Activated CD4-positive, alpha-beta T cell treated with anti-CD3 and anti-CD28 coated beads for 36 hours (primary cell): ENCODE data around the gene PDXDC1. TPM values are rescaled to one million over a fixed set of nuclear protein-coding genes. Genes with fewer than 3 reads are reported as not detected.
A peak's percentile ranks its signal among the peaks of the same experiment; 100 is the strongest.
"Not testable (repeated sequence)": the region's sequence is repeated elsewhere in the genome, so short reads cannot be mapped to it uniquely, and the experiment has no call there.

Experiments used
- ATAC-seq: fragments of 200-7000 bp; cut with Tn5 transposase; one replicate; pipeline ENCODE4 v1.10.0; 2021; ENCODE audit warnings: mild to moderate bottlenecking, moderate library complexity
- CTCF ChIA-PET: fragments of 350-600 bp; sonication (Branson Sonifier 250); formaldehyde crosslinking; loops from one replicate; lab custom pipeline; 2021; ENCODE audit warnings: antibody characterized with exemption; lab: Charles Lee
- POLR2A ChIA-PET: fragments of 350-600 bp; sonication (Branson Sonifier 250); formaldehyde crosslinking; loops from one replicate; lab custom pipeline; 2021; ENCODE audit warnings: antibody characterized with exemption, inconsistent platforms; lab: Charles Lee
- DNase-seq: peaks from one replicate; pipeline ENCODE4 v3.0.0-alpha.2; 2020
- H3K27ac Mint-ChIP-seq: one replicate; pipeline ENCODE4 v1.8.0; 2021; ENCODE audit warnings: mixed read lengths
- H3K27me3 Mint-ChIP-seq: one replicate; pipeline ENCODE4 v1.8.0; 2021; ENCODE audit warnings: mixed read lengths
- H3K36me3 Mint-ChIP-seq: one replicate; pipeline ENCODE4 v1.8.0; 2021; ENCODE audit warnings: low read depth, mixed read lengths
- H3K4me1 Mint-ChIP-seq: one replicate; pipeline ENCODE4 v1.8.0; 2021; ENCODE audit warnings: mixed read lengths
- H3K4me3 Mint-ChIP-seq: one replicate; pipeline ENCODE4 v1.8.0; 2021; ENCODE audit warnings: mild to moderate bottlenecking, moderate library complexity, mixed read lengths
- H3K9me3 Mint-ChIP-seq: one replicate; pipeline ENCODE4 v1.8.0; 2021; ENCODE audit warnings: low read depth, mixed read lengths
- intact Hi-C, 2 experiments: fragments of 100-400 bp; cut with DNase I in 1 of 2; cut with micrococcal nuclease in 1 of 2; formaldehyde crosslinking; loops; one replicate each; pipeline versions ENCODE4 v1.14.2 to v1.15.1; 2022 to 2024; cut with DNase I, micrococcal nuclease
- total RNA-seq, 2 experiments: library from RNA; stranded (reverse); gene quantifications; one replicate each; pipeline ENCODE4 v1.2.3, GENCODE V29; 2021

PDXDC1 gene
- total RNA-seq, 2 experiments from 2014 or later: 50.6 to 53.9 TPM

- not testable (repeated sequence) for ATAC-seq
Measured at GRCh38 chr16:15045270-15045669, 70.4 kb downstream of the PDXDC1 start.

DNA sequence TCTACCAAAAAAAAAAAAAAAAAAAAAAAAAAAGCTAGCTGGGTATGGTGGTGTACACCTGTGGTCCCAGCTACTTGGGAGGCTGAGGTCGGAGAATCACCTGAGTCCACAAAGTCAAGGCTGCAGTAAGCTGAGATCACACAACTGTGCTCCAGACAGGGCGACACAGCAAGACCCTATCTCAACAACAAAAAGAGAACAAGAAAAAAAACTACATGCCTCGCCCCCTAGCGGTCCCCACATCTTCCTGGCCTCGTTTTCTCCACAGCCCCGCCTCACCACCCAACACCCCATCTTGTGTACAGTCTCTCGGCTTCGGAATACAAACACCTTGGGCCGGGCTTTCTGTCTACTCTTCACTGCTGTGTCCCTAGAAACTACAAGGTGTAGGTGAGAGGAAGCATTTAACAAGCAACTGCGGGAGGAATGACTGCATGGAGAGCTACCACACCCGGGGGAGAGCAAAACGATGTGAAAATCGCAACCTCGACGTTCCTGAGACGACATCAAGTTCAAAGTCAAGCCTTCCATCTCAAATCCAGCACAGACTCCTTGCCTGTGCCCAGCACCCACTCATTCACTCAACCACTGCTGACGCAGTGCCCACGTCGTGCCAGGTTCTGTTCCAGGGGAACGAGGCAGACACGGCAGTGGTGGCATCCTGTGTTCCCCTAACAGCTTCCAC is 72.0 kb downstream of the PDXDC1 start:
- H3K9me3 Mint-ChIP-seq: no peaks in the 10 kb centered on the region
- peaks cover under 1% of the 10 kb centered on the region for H3K4me1 Mint-ChIP-seq
- DNase-seq (no peak), ATAC-seq (no peak)
- H3K27ac Mint-ChIP-seq: no peak overlapping the region
- intact Hi-C loops: no loop called here
- H3K27me3 Mint-ChIP-seq: no peaks in the 10 kb centered on the region
- H3K4me3 Mint-ChIP-seq: no peak overlapping the region
- peaks cover 16% of the 10 kb centered on the region for H3K36me3 Mint-ChIP-seq
- ChIA-PET CTCF (no interaction called here), POLR2A (no interaction called here)

More at GRCh38 chr16:15045270-15045669, 70.4 kb downstream of the PDXDC1 start:
- H3K4me3 Mint-ChIP-seq, H3K27ac Mint-ChIP-seq, DNase-seq, intact Hi-C loops, H3K9me3 Mint-ChIP-seq, H3K27me3 Mint-ChIP-seq, H3K4me1 Mint-ChIP-seq: not testable (repeated sequence)
- POLR2A ChIA-PET: interaction anchor here (0.7 kb wide), 1 partner anchor 30 kb away, joined by 4 read pairs; no protein-coding TSS in a partner anchor
- CTCF ChIA-PET: interaction anchor here (0.5 to 1.0 kb wide), 3 partner anchors 10 to 27 kb away, joined by 3 to 4 read pairs (median 3); no protein-coding TSS in a partner anchor
- H3K36me3 Mint-ChIP-seq: peaks cover 16% of the 10 kb centered on the region

GRCh38 chr16:15049581-15050180 is 74.9 kb downstream of the PDXDC1 start:
- CTCF ChIA-PET: no interaction called here
- POLR2A ChIA-PET: no interaction called here
- intact Hi-C loops: loop anchor here in 1 of 2 experiments (2.0 to 10.0 kb wide), 4 partner anchors 19 to 595 kb away; partner anchors contain the start of genes BFAR, MARF1 and PARN

GRCh38 chr16:15050440-15050839 is 75.6 kb downstream of the PDXDC1 start:
- H3K9me3 Mint-ChIP-seq, DNase-seq, H3K4me3 Mint-ChIP-seq, POLR2A ChIA-PET, ATAC-seq, CTCF ChIA-PET, H3K27me3 Mint-ChIP-seq, H3K27ac Mint-ChIP-seq: not testable (repeated sequence)
- intact Hi-C loops: loop anchor here in 1 of 2 experiments (10.0 kb wide), 3 partner anchors 104 to 594 kb away; partner anchors contain the start of genes BFAR, MARF1 and PARN
- Mint-ChIP-seq H3K36me3 (peaks cover 10% of the 10 kb centered on the region), H3K4me1 (peaks cover 15% of the 10 kb centered on the region)

More at GRCh38 chr16:15049581-15050180, 74.9 kb downstream of the PDXDC1 start:
- Mint-ChIP-seq H3K4me1 (peaks cover 10% of the 10 kb centered on the region), H3K9me3 (no peaks in the 10 kb centered on the region), H3K36me3 (peaks cover 10% of the 10 kb centered on the region), H3K27ac (no peak overlapping the region), H3K4me3 (no peak overlapping the region), H3K27me3 (no peaks in the 10 kb centered on the region)
- DNase-seq (no peak), ATAC-seq (no peak)

- H3K36me3 Mint-ChIP-seq: peaks cover 7% of the 10 kb centered on the region
- ATAC-seq (no peak), DNase-seq (no peak)
- ChIA-PET POLR2A (interaction anchor here (0.6 to 0.7 kb wide), 3 partner anchors 21 to 789 kb away, joined by 3 to 4 read pairs (median 3); no protein-coding TSS in a partner anchor), CTCF (interaction anchor here (1.6 kb wide), 1 partner anchor 13 kb away, joined by 3 read pairs; no protein-coding TSS in a partner anchor)
- no peaks in the 10 kb centered on the region for H3K9me3 Mint-ChIP-seq
- no peaks in the 10 kb centered on the region for H3K27me3 Mint-ChIP-seq
- peaks cover 17% of the 10 kb centered on the region for H3K4me1 Mint-ChIP-seq
- no peak overlapping the region for H3K27ac Mint-ChIP-seq
- intact Hi-C loops: loop anchor here in 1 of 2 experiments (10.0 kb wide), 3 partner anchors 103 to 593 kb away; partner anchors contain the start of genes BFAR, MARF1 and PARN
- H3K4me3 Mint-ChIP-seq: no peak overlapping the region
Measured at GRCh38 chr16:15051387-15051951, 76.6 kb downstream of the PDXDC1 start.

- Mint-ChIP-seq H3K9me3 (no peaks in the 10 kb centered on the region), H3K36me3 (no peaks in the 10 kb centered on the region), H3K27me3 (no peaks in the 10 kb centered on the region), H3K4me1 (peaks cover 19% of the 10 kb centered on the region), H3K4me3 (no peak overlapping the region), H3K27ac (no peak overlapping the region)
- ChIA-PET POLR2A (no interaction called here), CTCF (no interaction called here)
- intact Hi-C loops: loop anchor here in 1 of 2 experiments (10.0 kb wide), 3 partner anchors 102 to 592 kb away; partner anchors contain the start of genes BFAR, MARF1 and PARN
- DNase-seq (no peak), ATAC-seq (no peak)
Measured at GRCh38 chr16:15052747-15053476, 78.1 kb downstream of the PDXDC1 start.

DNA sequence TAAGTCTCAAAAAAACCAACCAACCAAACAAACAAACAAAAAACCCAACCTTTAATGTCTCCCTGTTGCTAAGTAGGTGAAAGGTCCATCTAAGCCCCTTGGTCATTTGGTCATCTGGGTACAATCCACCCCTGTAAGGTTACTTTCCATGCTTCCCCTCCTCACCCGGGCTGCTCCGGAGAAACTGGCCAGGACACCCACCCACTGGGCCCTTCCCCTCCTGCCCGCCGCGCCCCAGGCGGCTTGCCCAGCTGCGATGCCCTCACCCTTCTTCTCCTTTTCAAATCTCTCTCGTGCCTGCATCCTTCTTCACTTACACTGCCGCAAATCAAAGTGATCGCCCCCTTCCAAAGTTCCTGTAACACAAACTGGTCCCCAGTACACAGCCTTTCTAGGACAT is 79.1 kb downstream of the PDXDC1 start:
- peaks cover 19% of the 10 kb centered on the region for H3K4me1 Mint-ChIP-seq
- peak overlapping the region; percentile 82 for H3K4me3 Mint-ChIP-seq
- DNase-seq: no peak
- no peaks in the 10 kb centered on the region for H3K27me3 Mint-ChIP-seq
- POLR2A ChIA-PET: no interaction called here
- H3K36me3 Mint-ChIP-seq: peaks cover 2% of the 10 kb centered on the region
- CTCF ChIA-PET: interaction anchor here (0.6 kb wide), 1 partner anchor 42 kb away, joined by 3 read pairs; no protein-coding TSS in a partner anchor
- no peak overlapping the region for H3K27ac Mint-ChIP-seq
- no peaks in the 10 kb centered on the region for H3K9me3 Mint-ChIP-seq
- intact Hi-C loops: loop anchor here in 1 of 2 experiments (2.0 to 10.0 kb wide), 4 partner anchors 41 to 591 kb away; partner anchors contain the start of genes BFAR, MARF1, PARN and RRN3
- ATAC-seq: no peak

- H3K36me3 Mint-ChIP-seq: peaks cover 6% of the 10 kb centered on the region
- no peak for ATAC-seq
- no peaks in the 10 kb centered on the region for H3K9me3 Mint-ChIP-seq
- H3K4me1 Mint-ChIP-seq: peaks cover 19% of the 10 kb centered on the region
- no peaks in the 10 kb centered on the region for H3K27me3 Mint-ChIP-seq
- H3K27ac Mint-ChIP-seq: peak overlapping the region; percentile 72
- intact Hi-C loops: loop anchor here in 1 of 2 experiments (2.0 to 10.0 kb wide), 4 partner anchors 40 to 590 kb away; partner anchors contain the start of genes BFAR, MARF1, PARN and RRN3
- CTCF ChIA-PET: interaction anchor here (0.7 kb wide), 1 partner anchor 9 kb away, joined by 4 read pairs; no protein-coding TSS in a partner anchor
- POLR2A ChIA-PET: no interaction called here
- no peak for DNase-seq
- peak overlapping the region; percentile 82 for H3K4me3 Mint-ChIP-seq
Measured at GRCh38 chr16:15054357-15055140, 79.7 kb downstream of the PDXDC1 start.

DNA sequence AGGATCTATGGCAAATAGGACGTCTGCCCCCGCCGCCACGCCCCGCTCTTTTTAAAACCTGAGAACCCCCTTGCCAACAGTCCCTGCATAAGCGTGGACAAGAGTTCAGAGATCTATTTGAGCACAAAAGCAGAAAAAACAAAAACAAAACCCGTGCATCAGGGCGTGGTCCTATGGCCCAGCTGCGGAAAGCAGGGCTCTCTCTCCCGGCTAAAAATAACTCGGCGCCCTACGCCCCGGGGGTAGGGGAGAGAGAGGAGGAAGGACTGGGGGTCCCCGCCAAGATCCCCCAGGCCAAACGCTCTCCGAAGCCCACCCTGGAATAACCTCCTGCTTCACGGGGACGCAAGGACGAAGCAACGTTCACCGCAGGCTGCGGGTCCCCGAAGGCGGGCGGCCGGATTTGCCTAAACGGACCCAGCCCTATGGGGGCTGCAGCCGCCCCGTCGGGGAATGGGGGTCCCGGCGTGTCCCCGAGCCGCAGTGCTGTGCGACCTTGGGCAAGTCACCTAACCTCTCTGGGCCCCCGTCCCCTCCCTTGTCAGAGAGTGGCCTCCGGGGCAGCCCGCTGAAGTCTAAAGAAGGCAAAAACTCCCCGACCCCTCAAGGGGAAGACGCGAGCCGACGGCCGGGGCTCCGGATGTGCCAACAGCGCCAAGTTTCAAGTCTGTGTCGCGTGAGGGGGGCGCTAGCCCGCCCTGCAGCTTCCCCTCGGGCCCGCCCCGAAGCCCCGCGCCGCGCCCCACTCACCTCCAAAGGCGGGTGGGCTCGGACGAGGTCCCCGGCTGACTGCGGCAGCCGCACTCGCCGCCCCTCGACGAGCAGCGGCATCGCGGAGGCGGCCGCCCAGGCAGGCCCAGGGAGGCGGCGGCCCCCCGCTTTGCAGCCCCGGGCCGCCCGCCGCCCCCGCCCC is 80.6 kb downstream of the PDXDC1 start:
- ATAC-seq: peak; percentile 51
- peak; percentile 73 for DNase-seq
- intact Hi-C loops: loop anchor here (1.0 to 10.0 kb wide), 6 partner anchors 39 to 589 kb away; partner anchors contain the start of genes PARN (in 2 of the 2), BFAR (in 1 of the 2), MARF1 (in 1 of the 2) and PDXDC1 (in 1 of the 2)
- H3K4me1 Mint-ChIP-seq: peaks cover 19% of the 10 kb centered on the region
- ChIA-PET POLR2A (no interaction called here), CTCF (interaction anchor here (0.7 to 7.9 kb wide), 3 partner anchors 10 to 38 kb away, joined by 4 to 39 read pairs (median 6); partner anchors contain the start of gene RRN3)
- H3K27ac Mint-ChIP-seq: peak overlapping the region; percentile 72
- H3K27me3 Mint-ChIP-seq: no peaks in the 10 kb centered on the region
- no peaks in the 10 kb centered on the region for H3K9me3 Mint-ChIP-seq
- peaks cover 12% of the 10 kb centered on the region for H3K36me3 Mint-ChIP-seq
- peak overlapping the region; percentile 82 for H3K4me3 Mint-ChIP-seq
